Measurements from ENCODE around the gene PMEPA1. TPM values are rescaled to one million over a fixed set of nuclear protein-coding genes. Genes with fewer than 3 reads are reported as not detected.
A peak's percentile ranks its signal among the peaks of the same experiment; 100 is the strongest.

Gene PMEPA1
- total RNA-seq, 3 donors from 2014 or later (not counting 1 experiment from before 2014, with no cell fraction given), result 1.2 to 5.9 (median 2.4) TPM

GRCh38 chr20:57702521-57702920 lies 7.3 kb downstream of the PMEPA1 start:
- intact Hi-C loops (cut with micrococcal nuclease), result no loop called here
- H3K9me3 Mint-ChIP-seq, result no peaks in the 10 kb centered on the region
- no peak overlapping the region for H3K27ac Mint-ChIP-seq
- DNase-seq, result no peak
- H3K4me3 ChIP-seq (ENCODE audit: low read length), result no peak overlapping the region
- peak overlapping the region; percentile 27 for H3K27ac ChIP-seq (ENCODE audit: low read length)
- H3K4me1 Mint-ChIP-seq, result no peaks in the 10 kb centered on the region
- H3K9me3 ChIP-seq (ENCODE audit: control insufficient read depth, insufficient read depth, low read length), result no peaks in the 10 kb centered on the region
- no peak for ATAC-seq
- H3K4me3 Mint-ChIP-seq, result no peak overlapping the region
- peaks cover 16% of the 10 kb centered on the region for H3K4me1 ChIP-seq (ENCODE audit: control insufficient read depth, insufficient read depth, low read length)
- no peaks in the 10 kb centered on the region for H3K36me3 ChIP-seq (ENCODE audit: control insufficient read depth, insufficient read depth, low read length)
- no peaks in the 10 kb centered on the region for H3K27me3 ChIP-seq (ENCODE audit: control insufficient read depth, insufficient read depth, low read length)
- 82% methylated on average over 6 of the region's 6 CpGs for WGBS (ENCODE audit: insufficient coverage)
- H3K27me3 Mint-ChIP-seq (ENCODE audit: low read depth in 2 of 2), result peaks cover 17 to 20% of the 10 kb centered on the region in 2 donors
- TF ChIP-seq, protein P1, sequence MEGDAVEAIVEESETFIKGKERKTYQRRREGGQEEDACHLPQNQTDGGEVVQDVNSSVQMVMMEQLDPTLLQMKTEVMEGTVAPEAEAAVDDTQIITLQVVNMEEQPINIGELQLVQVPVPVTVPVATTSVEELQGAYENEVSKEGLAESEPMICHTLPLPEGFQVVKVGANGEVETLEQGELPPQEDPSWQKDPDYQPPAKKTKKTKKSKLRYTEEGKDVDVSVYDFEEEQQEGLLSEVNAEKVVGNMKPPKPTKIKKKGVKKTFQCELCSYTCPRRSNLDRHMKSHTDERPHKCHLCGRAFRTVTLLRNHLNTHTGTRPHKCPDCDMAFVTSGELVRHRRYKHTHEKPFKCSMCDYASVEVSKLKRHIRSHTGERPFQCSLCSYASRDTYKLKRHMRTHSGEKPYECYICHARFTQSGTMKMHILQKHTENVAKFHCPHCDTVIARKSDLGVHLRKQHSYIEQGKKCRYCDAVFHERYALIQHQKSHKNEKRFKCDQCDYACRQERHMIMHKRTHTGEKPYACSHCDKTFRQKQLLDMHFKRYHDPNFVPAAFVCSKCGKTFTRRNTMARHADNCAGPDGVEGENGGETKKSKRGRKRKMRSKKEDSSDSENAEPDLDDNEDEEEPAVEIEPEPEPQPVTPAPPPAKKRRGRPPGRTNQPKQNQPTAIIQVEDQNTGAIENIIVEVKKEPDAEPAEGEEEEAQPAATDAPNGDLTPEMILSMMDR (IDR thresholded peaks at IDR 0.05), result no peak
- no peaks in the 10 kb centered on the region for H3K36me3 Mint-ChIP-seq

- no peaks in the 10 kb centered on the region for H3K36me3 ChIP-seq (ENCODE audit: control insufficient read depth, insufficient read depth, low read length)
- no peaks in the 10 kb centered on the region for H3K27me3 ChIP-seq (ENCODE audit: control insufficient read depth, insufficient read depth, low read length)
- H3K9me3 ChIP-seq (ENCODE audit: control insufficient read depth, insufficient read depth, low read length), result no peaks in the 10 kb centered on the region
- peaks cover 16% of the 10 kb centered on the region for H3K4me1 ChIP-seq (ENCODE audit: control insufficient read depth, insufficient read depth, low read length)
- H3K4me3 ChIP-seq (ENCODE audit: low read length), result no peak overlapping the region
- Mint-ChIP-seq H3K4me1 (no peaks in the 10 kb centered on the region), H3K27ac (no peak overlapping the region), H3K27me3 (ENCODE audit: low read depth in 2 of 2) (peaks cover 13 to 20% of the 10 kb centered on the region in 2 donors), H3K36me3 (no peaks in the 10 kb centered on the region), H3K4me3 (no peak overlapping the region), H3K9me3 (no peaks in the 10 kb centered on the region)
- no peak for DNase-seq
- WGBS (ENCODE audit: insufficient coverage), result 87% methylated on average over 12 of the region's 12 CpGs
- TF ChIP-seq, protein P1 (IDR thresholded peaks at IDR 0.05), result no peak
- no peak for ATAC-seq
- intact Hi-C loops (cut with micrococcal nuclease), result no loop called here
- no peak overlapping the region for H3K27ac ChIP-seq (ENCODE audit: low read length)
These were observed 7.7 kb downstream of the PMEPA1 start for GRCh38 chr20:57702091-57702490.

GRCh38 chr20:57701651-57702050 lies 8.2 kb downstream of the PMEPA1 start:
- H3K4me3 ChIP-seq (ENCODE audit: low read length), result no peak overlapping the region
- Mint-ChIP-seq H3K4me1 (no peaks in the 10 kb centered on the region), H3K9me3 (no peaks in the 10 kb centered on the region), H3K27me3 (ENCODE audit: low read depth in 2 of 2) (peaks cover 10 to 20% of the 10 kb centered on the region in 2 donors), H3K4me3 (no peak overlapping the region), H3K36me3 (no peaks in the 10 kb centered on the region), H3K27ac (no peak overlapping the region)
- no peaks in the 10 kb centered on the region for H3K9me3 ChIP-seq (ENCODE audit: control insufficient read depth, insufficient read depth, low read length)
- DNase-seq (no peak), ATAC-seq (no peak)
- TF ChIP-seq, protein P1 (IDR thresholded peaks at IDR 0.05), result no peak
- peaks cover 16% of the 10 kb centered on the region for H3K4me1 ChIP-seq (ENCODE audit: control insufficient read depth, insufficient read depth, low read length)
- H3K27ac ChIP-seq (ENCODE audit: low read length), result no peak overlapping the region
- H3K27me3 ChIP-seq (ENCODE audit: control insufficient read depth, insufficient read depth, low read length), result no peaks in the 10 kb centered on the region
- 61% methylated on average over 7 of the region's 7 CpGs for WGBS (ENCODE audit: insufficient coverage)
- intact Hi-C loops (cut with micrococcal nuclease), result no loop called here
- H3K36me3 ChIP-seq (ENCODE audit: control insufficient read depth, insufficient read depth, low read length), result no peaks in the 10 kb centered on the region

- Mint-ChIP-seq H3K4me3 (no peak overlapping the region), H3K9me3 (no peaks in the 10 kb centered on the region), H3K27me3 (ENCODE audit: low read depth in 2 of 2) (peaks cover 10 to 23% of the 10 kb centered on the region in 2 donors), H3K4me1 (no peaks in the 10 kb centered on the region), H3K27ac (no peak overlapping the region), H3K36me3 (no peaks in the 10 kb centered on the region)
- H3K27ac ChIP-seq (ENCODE audit: low read length), result no peak overlapping the region
- no peaks in the 10 kb centered on the region for H3K36me3 ChIP-seq (ENCODE audit: control insufficient read depth, insufficient read depth, low read length)
- no peaks in the 10 kb centered on the region for H3K27me3 ChIP-seq (ENCODE audit: control insufficient read depth, insufficient read depth, low read length)
- intact Hi-C loops (cut with micrococcal nuclease), result no loop called here
- ATAC-seq (no peak), DNase-seq (no peak)
- H3K4me1 ChIP-seq (ENCODE audit: control insufficient read depth, insufficient read depth, low read length), result peaks cover 16% of the 10 kb centered on the region
- TF ChIP-seq, protein P1 (IDR thresholded peaks at IDR 0.05), result no peak
- no peaks in the 10 kb centered on the region for H3K9me3 ChIP-seq (ENCODE audit: control insufficient read depth, insufficient read depth, low read length)
- H3K4me3 ChIP-seq (ENCODE audit: low read length), result no peak overlapping the region
- 86% methylated on average over 5 of the region's 6 CpGs for WGBS (ENCODE audit: insufficient coverage)
These were observed 8.7 kb downstream of the PMEPA1 start for GRCh38 chr20:57701090-57701489.

Measured in natural killer cell (primary cell).